PFSK-1 (cell line): ENCODE results near the gene HIF1A.

Experiments used
- FOXP2 ChIP-seq: optimal IDR thresholded peaks from 2 replicates; pipeline ENCODE3; 2011; ENCODE audit warnings: borderline replicate concordance, control low read depth, inconsistent platforms; ENCODE audit not compliant: insufficient read depth; ENCODE audit errors: extremely low read length, extremely low read depth
- POLR2AphosphoS5 ChIP-seq: IDR thresholded peaks from 2 replicates; pipeline ENCODE4 v1.6.1; 2012; ENCODE audit warnings: low read depth, mild to moderate bottlenecking, control low read depth, low read length, moderate library complexity
- SIN3A ChIP-seq: IDR thresholded peaks from 2 replicates; pipeline ENCODE4 v1.6.1; 2012; ENCODE audit warnings: mild to moderate bottlenecking, low read length, moderate library complexity, borderline replicate concordance; ENCODE audit not compliant: insufficient read depth
- TAF1 ChIP-seq: IDR thresholded peaks from 2 replicates; pipeline ENCODE4 v1.6.1; 2012; ENCODE audit warnings: low read length, control low read depth, borderline replicate concordance; ENCODE audit not compliant: insufficient read depth
- TF ChIP-seq, protein P1 (sequence below), 2 experiments: IDR thresholded peaks; 2 replicates each; pipeline versions ENCODE4 v1.6.1 to v1.8.0; 2011 to 2012; ENCODE audit warnings: low read depth in 2 of 2, low read length in 2 of 2, control low read depth in 1 of 2, inconsistent platforms in 1 of 2, mild to moderate bottlenecking in 1 of 2, moderate library complexity in 1 of 2; ENCODE audit not compliant: insufficient read depth in 1 of 2

Gene HIF1A

DNA sequence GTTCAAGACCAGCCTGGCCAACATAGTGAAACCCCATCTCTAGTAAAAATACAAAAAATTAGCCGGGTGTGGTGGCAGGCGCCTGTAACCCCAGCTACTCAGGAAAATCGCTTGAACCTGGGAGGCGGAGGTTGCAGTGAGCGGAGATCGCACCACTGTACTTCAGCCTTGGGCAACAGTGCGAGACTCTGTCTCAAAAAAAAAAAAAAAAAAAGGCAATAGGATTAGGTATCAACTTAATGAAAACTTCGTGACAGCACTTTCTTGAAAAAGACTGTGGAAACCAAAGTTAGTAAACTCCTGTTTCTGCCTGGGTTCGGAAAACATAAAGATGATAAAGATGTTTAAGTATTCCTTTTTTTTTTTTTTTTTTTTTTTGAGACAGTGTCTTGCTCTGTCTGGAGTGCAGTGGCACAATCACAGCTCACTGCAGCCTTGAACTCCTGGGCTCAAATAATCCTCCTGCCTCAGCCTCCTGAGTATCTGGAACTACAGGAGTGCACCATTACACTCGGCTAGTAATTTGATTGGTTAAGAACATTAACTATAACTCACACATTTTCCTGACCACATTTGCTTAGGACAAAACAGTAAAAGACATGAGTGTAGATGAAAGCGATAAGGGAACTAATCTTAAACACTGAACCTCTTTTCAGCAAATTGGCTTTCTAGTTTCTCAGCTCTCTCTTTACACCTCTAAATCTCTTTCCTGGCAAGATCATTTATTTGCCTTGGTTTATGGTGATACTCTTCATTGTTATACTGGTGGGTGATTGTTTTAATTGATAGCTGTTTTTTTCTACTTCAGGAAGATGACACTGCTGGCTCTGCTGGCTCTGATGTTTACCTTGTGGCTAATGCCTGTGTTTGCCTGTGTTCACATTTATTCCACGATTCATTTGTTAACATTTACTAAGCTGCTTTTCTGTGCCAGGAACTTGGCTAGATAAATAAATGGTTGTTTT lies 15.8 kb downstream of the HIF1A start:
- TF ChIP-seq POLR2AphosphoS5 (no peak), SIN3A (no peak), TAF1 (no peak), FOXP2 (no peak)
- TF ChIP-seq, protein P1, sequence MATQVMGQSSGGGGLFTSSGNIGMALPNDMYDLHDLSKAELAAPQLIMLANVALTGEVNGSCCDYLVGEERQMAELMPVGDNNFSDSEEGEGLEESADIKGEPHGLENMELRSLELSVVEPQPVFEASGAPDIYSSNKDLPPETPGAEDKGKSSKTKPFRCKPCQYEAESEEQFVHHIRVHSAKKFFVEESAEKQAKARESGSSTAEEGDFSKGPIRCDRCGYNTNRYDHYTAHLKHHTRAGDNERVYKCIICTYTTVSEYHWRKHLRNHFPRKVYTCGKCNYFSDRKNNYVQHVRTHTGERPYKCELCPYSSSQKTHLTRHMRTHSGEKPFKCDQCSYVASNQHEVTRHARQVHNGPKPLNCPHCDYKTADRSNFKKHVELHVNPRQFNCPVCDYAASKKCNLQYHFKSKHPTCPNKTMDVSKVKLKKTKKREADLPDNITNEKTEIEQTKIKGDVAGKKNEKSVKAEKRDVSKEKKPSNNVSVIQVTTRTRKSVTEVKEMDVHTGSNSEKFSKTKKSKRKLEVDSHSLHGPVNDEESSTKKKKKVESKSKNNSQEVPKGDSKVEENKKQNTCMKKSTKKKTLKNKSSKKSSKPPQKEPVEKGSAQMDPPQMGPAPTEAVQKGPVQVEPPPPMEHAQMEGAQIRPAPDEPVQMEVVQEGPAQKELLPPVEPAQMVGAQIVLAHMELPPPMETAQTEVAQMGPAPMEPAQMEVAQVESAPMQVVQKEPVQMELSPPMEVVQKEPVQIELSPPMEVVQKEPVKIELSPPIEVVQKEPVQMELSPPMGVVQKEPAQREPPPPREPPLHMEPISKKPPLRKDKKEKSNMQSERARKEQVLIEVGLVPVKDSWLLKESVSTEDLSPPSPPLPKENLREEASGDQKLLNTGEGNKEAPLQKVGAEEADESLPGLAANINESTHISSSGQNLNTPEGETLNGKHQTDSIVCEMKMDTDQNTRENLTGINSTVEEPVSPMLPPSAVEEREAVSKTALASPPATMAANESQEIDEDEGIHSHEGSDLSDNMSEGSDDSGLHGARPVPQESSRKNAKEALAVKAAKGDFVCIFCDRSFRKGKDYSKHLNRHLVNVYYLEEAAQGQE (IDR thresholded peaks at IDR 0.05; ENCODE audit: insufficient read depth in 1 of 2, low read depth in 2 of 2, low read length in 2 of 2), result no peak

DNA sequence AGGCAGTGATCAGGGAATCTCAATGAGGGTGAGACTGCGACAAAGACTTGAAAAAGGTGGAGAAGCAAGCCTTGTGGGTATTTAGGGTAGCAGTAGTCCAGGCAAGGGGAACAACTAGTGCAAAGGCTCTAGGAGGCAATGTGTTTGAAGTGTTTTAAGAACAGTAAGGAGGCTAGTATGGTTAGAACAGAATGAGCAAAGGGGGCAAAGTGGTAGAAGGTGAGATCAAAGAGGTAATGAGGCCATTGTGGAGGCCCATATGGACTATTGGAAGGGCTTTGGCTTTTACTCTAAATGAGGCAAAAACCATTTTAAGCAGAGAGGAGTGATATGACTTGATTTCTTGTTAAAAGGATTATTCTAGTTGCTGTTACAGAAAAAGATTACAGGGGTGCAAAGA lies 16.8 kb downstream of the HIF1A start:
- TF ChIP-seq, protein P1 (IDR thresholded peaks at IDR 0.05; ENCODE audit: insufficient read depth in 1 of 2, low read depth in 2 of 2, low read length in 2 of 2), result no peak
- TF ChIP-seq FOXP2 (no peak), POLR2AphosphoS5 (no peak)

DNA sequence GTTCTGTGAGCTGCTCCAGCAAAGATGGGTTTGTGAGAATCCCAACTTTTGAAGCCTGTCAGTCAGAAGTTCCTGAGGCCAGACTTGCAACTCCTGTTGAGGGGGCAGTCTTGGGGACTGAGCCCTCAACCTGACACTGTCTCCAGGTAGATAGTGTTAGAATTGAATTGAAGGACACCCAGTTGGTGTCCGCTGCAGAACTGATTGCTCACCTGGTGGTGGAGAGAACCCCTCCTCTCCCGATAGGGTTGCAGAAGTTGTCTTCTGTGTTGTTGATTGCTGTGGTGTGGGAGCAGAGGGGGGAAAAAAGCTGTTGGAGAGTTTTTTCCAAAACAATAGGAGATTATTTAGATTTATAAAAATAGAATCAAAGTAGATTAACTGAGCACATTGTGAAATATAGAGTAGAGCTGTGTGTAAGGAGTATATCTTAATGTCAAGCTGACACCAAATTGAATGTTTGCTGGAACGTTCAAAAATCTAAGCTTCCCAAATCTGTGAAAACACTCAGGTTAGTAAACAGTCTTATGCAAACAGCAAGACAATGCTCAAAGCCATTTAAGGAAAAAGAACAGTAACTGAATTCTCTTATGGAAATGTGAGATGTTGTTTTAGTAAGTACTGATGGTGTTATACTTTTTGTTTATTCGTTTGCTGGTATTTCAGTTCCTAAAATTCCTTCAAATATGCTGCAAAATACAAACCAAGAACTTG lies 18.6 kb downstream of the HIF1A start:
- TF ChIP-seq SIN3A, result no peak
- no peak for TF ChIP-seq TAF1
- TF ChIP-seq, protein P1 (IDR thresholded peaks at IDR 0.05; ENCODE audit: insufficient read depth in 1 of 2, low read depth in 2 of 2, low read length in 2 of 2), result no peak
- TF ChIP-seq FOXP2, result no peak
- TF ChIP-seq POLR2AphosphoS5, result no peak

DNA sequence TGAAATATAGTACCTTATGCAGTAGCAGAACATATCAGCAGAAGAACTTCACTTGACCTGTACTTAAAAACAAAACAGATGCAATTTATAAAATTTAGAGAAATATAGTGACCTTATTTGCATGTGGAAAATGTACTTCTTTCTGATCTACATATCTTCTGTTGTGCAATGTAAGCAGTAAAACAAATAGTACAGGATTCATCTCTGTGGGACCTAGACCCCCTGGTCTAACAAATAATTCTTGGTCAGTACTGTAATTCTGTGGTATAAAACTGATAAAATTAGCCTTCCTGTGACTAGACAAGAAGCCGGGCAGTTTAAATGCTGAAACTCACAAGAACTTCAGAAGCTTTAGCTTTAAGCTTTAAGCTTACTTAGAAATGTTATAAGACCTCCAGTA lies 21.6 kb downstream of the HIF1A start:
- no peak for TF ChIP-seq TAF1
- TF ChIP-seq SIN3A, result no peak
- TF ChIP-seq, protein P1 (IDR thresholded peaks at IDR 0.05; ENCODE audit: insufficient read depth in 1 of 2, low read depth in 2 of 2, low read length in 2 of 2), result no peak
- TF ChIP-seq POLR2AphosphoS5, result no peak
- no peak for TF ChIP-seq FOXP2
